Stimulated activated CD8-positive, alpha-beta memory T cell treated with anti-CD3 and anti-CD28 coated beads, Interleukin-12 subunit alpha, Interleukin-12 subunit beta, amount 100 ng/mL, for 24 hours (primary cell): ENCODE measurements around the gene ASIC4.

Source experiments
- DNase-seq: peaks from one replicate; pipeline ENCODE4 v3.0.0-alpha.2; 2020; ENCODE audit errors: extremely low read depth

Gene ASIC4

DNA sequence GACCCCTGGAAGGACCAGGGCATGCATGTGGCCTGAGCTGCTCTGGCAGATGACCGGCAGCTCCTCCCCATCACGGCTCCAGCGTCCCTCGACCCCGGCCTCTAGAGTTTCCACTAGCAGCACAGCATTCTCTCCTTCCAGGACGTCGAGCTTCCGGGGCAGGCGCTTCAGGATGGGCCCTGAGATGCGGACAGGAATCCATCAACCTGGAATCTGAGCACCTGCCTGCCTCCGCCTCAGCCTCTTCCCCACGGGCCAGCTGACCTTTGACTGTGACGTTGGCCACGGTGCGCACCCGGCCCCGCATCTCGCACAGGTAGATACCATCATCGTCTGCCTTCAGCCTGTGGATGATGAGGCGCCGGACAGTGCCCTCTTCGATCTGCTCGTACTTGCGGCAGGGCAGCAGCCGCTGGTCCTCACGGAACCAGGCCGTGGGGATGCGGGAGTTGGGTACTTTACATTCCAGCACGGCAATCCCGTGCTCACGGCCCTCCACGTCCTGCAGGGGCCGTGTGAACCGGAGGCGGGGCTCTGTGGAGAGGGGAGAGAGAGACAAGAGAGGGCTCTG, 53.6 kb downstream of the ASIC4 start:
- DNase-seq = no peak

- no peak for DNase-seq
These were observed 54.8 kb downstream of the ASIC4 start for GRCh38 chr2:219569041-219569440.

GRCh38 chr2:219569635-219570034, 55.4 kb downstream of the ASIC4 start:
- no peak for DNase-seq

GRCh38 chr2:219570194-219570923, 56.1 kb downstream of the ASIC4 start:
- no peak for DNase-seq

DNA sequence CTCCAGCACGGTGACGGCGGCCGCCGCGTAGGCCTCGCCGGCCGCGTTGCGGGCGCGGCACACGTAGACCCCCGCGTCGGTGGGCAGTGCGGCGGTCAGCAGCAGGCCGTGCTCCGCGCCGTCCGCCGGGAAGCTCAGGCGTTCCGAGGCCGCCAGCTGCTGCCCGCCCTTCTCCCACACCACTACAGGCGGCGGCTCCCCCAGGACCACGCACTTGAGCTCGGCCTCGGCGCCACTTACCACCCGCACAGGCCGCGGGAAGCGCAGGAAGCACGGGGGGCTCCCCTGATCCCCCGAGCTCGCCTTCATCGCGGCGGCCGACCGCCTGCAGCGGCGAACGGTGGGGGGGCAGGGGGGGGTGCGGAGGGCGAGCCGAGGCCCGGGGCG, 56.6 kb downstream of the ASIC4 start:
- DNase-seq = no peak

GRCh38 chr2:219571311-219572236, 57.3 kb downstream of the ASIC4 start, which contains the start of gene OBSL1:
Gene OBSL1, minus strand, starts transcription at chr2:219571539. Its CDS starts 307 bp downstream, at chr2:219571232.
- DNase-seq = no peak

DNA sequence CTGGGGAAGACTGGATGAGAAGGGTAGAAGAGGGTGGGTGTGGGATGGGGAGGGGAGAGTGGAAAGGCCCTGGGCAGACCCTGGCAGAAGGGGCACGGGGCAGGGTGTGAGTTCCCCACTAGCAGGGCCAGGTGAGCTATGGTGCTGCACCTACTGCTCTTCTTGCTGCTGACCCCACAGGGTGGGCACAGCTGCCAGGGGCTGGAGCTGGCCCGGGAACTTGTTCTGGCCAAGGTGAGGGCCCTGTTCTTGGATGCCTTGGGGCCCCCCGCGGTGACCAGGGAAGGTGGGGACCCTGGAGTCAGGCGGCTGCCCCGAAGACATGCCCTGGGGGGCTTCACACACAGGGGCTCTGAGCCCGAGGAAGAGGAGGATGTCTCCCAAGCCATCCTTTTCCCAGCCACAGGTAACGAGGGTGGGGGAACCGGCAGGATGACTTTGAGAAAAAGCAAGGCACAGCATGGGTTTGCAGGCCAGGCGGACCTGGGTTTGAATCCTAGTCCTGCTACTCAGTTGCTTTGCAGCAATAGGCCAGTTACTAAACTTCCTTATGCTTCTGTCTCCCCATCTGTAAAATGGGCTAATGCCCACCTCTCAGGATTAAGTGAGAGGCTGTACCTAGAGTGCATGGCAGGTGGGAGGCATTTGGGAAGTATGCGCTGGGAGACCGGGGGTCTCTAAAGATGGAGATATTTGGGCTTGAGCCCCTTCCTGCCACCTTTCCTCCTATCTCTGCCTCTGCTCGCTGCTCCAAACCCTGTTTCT, 58.1 kb downstream of the ASIC4 start, which contains the start of gene INHA:
Gene INHA (plus strand): TSS at position 74 of the 765 bp plus-strand sequence. CDS start 65 bp downstream, at position 139.
- DNase-seq = no peak

GRCh38 chr2:219573166-219573565, 58.9 kb downstream of the ASIC4 start:
- no peak for DNase-seq

DNA sequence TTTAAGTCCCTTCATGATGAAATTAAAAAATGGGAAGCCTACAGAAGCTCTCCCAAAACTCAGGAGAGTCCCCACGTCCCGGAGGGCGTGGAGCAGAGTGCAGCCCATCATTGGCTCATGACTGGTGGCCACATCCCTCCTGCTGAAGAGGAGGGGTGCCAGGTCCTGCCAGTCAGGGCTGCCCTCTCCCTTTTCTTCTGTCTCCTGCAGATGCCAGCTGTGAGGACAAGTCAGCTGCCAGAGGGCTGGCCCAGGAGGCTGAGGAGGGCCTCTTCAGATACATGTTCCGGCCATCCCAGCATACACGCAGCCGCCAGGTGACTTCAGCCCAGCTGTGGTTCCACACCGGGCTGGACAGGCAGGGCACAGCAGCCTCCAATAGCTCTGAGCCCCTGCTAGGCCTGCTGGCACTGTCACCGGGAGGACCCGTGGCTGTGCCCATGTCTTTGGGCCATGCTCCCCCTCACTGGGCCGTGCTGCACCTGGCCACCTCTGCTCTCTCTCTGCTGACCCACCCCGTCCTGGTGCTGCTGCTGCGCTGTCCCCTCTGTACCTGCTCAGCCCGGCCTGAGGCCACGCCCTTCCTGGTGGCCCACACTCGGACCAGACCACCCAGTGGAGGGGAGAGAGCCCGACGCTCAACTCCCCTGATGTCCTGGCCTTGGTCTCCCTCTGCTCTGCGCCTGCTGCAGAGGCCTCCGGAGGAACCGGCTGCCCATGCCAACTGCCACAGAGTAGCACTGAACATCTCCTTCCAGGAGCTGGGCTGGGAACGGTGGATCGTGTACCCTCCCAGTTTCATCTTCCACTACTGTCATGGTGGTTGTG, 60.4 kb downstream of the ASIC4 start:
- no peak for DNase-seq

DNA sequence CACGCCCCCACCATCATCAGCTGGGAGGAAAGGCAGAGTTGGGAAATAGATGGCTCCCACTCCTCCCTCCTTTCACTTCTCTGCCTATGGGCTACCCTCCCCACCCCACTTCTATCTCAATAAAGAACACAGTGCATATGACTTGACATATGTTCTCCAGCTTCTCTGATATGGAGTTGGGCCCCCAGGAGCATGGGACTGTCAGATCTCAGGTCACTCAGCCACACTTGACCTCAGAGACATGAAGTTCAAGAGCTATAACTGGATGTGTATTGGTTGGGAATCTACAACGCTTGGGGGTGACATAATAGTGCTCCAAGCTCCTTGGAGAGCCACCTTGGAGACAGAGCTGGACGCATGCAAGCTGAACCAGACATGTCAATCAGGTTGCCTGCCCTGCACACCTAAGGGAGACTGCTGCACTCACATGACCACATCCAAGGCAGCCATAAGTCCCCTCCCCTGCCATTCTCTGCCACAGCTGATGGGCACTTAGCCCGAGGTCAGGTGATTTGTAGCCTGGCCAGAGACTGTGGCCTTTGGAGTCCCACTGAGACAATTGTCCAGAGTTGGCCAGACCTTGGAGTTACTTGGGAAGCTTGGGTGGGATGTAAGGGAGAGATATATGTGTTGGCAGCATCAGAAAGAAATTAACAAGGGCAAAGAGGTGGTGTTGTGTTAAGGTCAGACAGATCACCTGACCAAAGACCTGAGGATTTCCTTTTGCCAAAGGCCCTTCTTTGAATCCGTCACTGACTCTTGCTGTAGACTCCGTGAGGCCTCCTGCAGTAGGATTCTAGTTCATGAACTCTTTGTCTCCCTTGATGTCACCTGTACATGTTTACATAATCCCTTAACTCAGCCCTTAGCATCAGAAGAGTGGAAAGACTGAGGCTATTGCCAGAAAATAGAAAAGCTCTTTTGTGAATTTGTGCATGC, 61.6 kb downstream of the ASIC4 start:
- no peak for DNase-seq

GRCh38 chr2:219576505-219577388, 62.5 kb downstream of the ASIC4 start:
- DNase-seq = no peak

GRCh38 chr2:219578811-219579613, 64.7 kb downstream of the ASIC4 start:
- DNase-seq = no peak

DNA sequence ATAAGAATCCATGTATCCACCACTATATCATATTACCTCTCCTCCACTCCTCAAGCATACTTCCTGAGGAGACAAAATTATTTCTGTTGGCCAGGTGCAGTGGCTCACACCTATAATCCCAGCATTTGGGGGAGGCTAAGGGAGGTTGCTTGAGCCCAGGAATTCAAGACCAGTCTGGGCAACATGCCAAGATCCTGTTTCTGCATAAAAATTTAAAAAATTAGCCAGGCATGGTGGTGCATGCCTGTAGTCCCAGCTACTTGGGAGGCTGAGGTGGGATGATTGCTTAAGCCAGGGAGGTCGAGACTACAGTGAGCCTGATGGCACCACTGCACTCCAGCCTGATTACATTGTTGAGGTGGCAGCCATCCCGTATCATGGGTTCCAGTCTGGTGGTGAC, 67.1 kb downstream of the ASIC4 start:
- no peak for DNase-seq
